Astrocyte of the cerebellum (primary cell): ENCODE measurements around the gene IYD.

ENCODE experiments used
- DNase-seq: peaks from one replicate; pipeline ENCODE4 v3.0.0-alpha.2; 2011; ENCODE audit warnings: low read depth
- H3K4me3 ChIP-seq: 2 replicates; pipeline ENCODE4 v1.5.1; 2011; ENCODE audit warnings: mild to moderate bottlenecking, low read depth, low read length, moderate library complexity
- in situ Hi-C: cut with HindIII; loops from 2 replicates; pipeline ENCODE4 v1.10.0; 2017; ENCODE audit warnings: low sequenced_read_pairs
- TF ChIP-seq, protein P1 (sequence below): IDR thresholded peaks from 2 replicates; pipeline ENCODE4 v1.5.1; 2012; ENCODE audit warnings: low read length, low read depth, moderate library complexity, mild to moderate bottlenecking; ENCODE audit errors: missing control alignments

Gene IYD

DNA sequence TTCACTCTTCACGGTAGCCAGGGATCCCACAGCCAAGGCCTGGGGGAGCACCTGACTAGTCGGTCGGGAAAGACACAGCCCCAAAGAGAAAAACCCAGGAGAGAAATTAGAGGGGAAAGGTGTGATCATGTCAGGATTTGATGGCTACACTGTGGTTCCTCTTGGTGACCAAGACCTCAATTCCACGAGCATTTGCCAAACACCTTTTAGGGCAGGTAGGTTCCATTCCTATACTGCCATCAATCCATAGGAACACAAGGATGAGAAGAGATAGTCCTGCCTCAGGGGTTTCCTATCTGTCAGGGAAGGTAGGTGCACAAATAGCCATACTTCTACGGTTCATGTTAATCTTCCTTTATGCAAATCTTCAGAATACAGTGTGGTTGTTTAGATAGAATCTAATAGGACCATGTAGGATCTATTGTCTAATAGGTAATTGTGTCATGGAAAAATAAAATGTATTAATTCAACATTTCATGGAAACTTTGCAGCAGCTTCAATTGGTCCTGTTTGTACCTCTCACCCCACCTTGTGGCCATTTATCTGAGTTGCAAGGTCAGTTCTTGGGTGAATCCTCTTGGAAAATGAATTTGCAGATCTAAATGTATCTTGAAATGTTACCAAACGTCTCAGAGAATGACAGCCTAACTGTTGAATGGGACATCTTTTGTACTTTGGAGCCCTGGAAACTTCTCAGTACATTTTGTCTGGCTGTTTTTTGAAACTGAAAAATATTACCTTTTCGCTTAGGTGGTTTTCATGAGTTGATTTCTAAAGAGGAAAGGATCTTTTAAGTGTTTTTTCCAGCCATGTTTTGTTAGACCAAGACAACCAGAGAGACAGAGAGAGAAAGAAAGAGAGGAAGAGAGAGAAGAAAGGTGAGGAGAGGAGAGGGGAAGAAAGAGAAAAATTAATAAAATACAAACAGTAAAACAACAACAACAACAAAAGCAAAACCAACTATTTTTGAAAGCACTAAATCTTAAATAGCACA, 33.7 kb upstream of the IYD start:
- TF ChIP-seq, protein P1, sequence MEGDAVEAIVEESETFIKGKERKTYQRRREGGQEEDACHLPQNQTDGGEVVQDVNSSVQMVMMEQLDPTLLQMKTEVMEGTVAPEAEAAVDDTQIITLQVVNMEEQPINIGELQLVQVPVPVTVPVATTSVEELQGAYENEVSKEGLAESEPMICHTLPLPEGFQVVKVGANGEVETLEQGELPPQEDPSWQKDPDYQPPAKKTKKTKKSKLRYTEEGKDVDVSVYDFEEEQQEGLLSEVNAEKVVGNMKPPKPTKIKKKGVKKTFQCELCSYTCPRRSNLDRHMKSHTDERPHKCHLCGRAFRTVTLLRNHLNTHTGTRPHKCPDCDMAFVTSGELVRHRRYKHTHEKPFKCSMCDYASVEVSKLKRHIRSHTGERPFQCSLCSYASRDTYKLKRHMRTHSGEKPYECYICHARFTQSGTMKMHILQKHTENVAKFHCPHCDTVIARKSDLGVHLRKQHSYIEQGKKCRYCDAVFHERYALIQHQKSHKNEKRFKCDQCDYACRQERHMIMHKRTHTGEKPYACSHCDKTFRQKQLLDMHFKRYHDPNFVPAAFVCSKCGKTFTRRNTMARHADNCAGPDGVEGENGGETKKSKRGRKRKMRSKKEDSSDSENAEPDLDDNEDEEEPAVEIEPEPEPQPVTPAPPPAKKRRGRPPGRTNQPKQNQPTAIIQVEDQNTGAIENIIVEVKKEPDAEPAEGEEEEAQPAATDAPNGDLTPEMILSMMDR = peak; percentile 80
- in situ Hi-C loops = no loop called here

GRCh38 chr6:150336299-150336698, 32.5 kb upstream of the IYD start:
- TF ChIP-seq, protein P1 = no peak
- no peak overlapping the region for H3K4me3 ChIP-seq
- peak; percentile 53 for DNase-seq
- in situ Hi-C loops = no loop called here

More for the DNA sequence above, 33.7 kb upstream of the IYD start:
- H3K4me3 ChIP-seq = no peak overlapping the region
- peak; percentile 76 for DNase-seq

GRCh38 chr6:150336708-150337107, 32.1 kb upstream of the IYD start:
- TF ChIP-seq, protein P1 = no peak
- H3K4me3 ChIP-seq = no peak overlapping the region
- DNase-seq = no peak
- in situ Hi-C loops = no loop called here

GRCh38 chr6:150342126-150342525, 26.7 kb upstream of the IYD start:
- TF ChIP-seq, protein P1 = no peak
- H3K4me3 ChIP-seq = no peak overlapping the region
- in situ Hi-C loops = no loop called here
- DNase-seq = no peak

DNA sequence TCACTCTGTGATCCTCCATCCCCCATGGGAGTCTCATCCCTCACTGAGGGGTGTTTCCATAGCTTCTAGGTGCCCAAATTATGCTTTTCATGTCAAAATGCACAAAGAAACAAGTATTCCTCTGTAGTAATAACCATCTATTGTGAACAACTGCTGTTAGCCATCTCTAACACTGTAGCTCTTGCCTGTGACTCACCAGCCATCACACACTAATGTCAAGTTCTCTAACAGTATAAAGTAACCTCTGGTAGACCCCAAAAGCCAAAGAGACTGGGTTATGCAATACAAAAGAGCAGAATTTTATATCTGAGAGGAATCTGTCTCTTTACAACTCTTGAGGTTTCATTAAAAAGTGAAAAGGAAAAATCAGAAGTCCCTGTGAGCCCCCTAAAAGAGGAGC, 25.4 kb upstream of the IYD start:
- H3K4me3 ChIP-seq = no peak overlapping the region
- TF ChIP-seq, protein P1 = no peak
- no peak for DNase-seq
- in situ Hi-C loops = no loop called here

DNA sequence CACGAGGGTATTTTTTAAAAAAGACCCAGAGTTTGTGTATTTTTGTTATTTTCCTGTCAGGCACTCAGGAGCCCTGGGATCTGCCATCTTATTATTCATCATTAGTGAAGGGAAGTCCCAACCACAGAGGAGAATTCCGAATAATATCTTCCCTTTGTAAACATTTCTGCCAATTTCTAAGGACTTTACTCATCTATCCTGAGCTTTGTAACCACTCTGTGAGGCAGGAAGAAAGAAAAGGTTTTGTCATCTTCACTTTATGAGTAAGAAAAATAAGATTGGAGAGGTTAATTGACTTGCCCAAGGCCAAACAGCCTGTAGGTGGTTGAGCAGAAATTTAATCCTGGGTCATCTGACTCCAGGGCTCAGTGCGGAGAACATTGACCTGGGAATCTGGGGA, 23.0 kb upstream of the IYD start:
- in situ Hi-C loops = no loop called here
- DNase-seq = no peak
- H3K4me3 ChIP-seq = no peak overlapping the region
- TF ChIP-seq, protein P1 = no peak
